Measurements from ENCODE around the gene NLK. TPM values are rescaled to one million over a fixed set of nuclear protein-coding genes. Genes with fewer than 3 reads are reported as not detected.

The NLK gene
- total RNA-seq, 1 experiment from 2014 or later, result 28.0 TPM

DNA sequence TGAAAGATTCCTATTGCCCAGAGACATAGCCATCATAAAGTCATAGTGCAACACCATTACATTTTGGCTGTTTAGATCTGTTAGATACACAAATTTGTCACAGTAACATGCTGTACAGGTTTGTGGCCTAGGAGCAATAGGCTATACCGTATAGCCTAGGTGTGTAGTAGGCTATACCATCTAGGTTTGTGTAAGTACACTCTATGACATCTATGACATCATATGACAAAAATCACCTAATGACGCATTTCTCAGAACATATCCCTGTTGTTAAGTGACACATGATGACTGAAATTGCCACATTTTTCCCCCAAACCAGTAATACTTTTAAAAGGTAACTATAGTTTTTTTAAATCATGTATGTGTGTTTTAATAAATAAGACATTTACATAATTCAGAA lies 43.3 kb downstream of the NLK start:
- ATAC-seq (no peak), DNase-seq (ENCODE audit: low read depth, low spot score) (no peak)
- in situ Hi-C loops (cut with HindIII; ENCODE audit: low pct_unique_long_range_greater_than_20kb, low sequenced_read_pairs), result no loop called here
- ChIA-PET POLR2A (no interaction called here), CTCF (interaction anchor here (0.7 kb wide), 1 partner anchor 163 kb away, joined by 4 read pairs; no protein-coding TSS in a partner anchor)
- H3K27ac ChIP-seq (ENCODE audit: low read length), result no peak overlapping the region
- H3K4me1 ChIP-seq (ENCODE audit: control insufficient read depth, insufficient read depth, low read length), result no peaks in the 10 kb centered on the region; the same call in 1 of the 2 replicates
- no peak overlapping the region for H3K4me3 ChIP-seq (ENCODE audit: low read depth in 2 of 2, low read length in 2 of 2)
- TF ChIP-seq, protein P1, sequence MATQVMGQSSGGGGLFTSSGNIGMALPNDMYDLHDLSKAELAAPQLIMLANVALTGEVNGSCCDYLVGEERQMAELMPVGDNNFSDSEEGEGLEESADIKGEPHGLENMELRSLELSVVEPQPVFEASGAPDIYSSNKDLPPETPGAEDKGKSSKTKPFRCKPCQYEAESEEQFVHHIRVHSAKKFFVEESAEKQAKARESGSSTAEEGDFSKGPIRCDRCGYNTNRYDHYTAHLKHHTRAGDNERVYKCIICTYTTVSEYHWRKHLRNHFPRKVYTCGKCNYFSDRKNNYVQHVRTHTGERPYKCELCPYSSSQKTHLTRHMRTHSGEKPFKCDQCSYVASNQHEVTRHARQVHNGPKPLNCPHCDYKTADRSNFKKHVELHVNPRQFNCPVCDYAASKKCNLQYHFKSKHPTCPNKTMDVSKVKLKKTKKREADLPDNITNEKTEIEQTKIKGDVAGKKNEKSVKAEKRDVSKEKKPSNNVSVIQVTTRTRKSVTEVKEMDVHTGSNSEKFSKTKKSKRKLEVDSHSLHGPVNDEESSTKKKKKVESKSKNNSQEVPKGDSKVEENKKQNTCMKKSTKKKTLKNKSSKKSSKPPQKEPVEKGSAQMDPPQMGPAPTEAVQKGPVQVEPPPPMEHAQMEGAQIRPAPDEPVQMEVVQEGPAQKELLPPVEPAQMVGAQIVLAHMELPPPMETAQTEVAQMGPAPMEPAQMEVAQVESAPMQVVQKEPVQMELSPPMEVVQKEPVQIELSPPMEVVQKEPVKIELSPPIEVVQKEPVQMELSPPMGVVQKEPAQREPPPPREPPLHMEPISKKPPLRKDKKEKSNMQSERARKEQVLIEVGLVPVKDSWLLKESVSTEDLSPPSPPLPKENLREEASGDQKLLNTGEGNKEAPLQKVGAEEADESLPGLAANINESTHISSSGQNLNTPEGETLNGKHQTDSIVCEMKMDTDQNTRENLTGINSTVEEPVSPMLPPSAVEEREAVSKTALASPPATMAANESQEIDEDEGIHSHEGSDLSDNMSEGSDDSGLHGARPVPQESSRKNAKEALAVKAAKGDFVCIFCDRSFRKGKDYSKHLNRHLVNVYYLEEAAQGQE (IDR thresholded peaks at IDR 0.05; ENCODE audit: insufficient read depth in 1 of 2, low read depth in 2 of 2, low read length in 1 of 2), result no peak
- TF ChIP-seq POLR2AphosphoS5 (IDR thresholded peaks at IDR 0.05; ENCODE audit: low read depth, low read length), result no peak
- TF ChIP-seq SIN3A (IDR thresholded peaks at IDR 0.05; ENCODE audit: borderline replicate concordance, insufficient read depth, low read depth, low read length), result no peak
- TF ChIP-seq, protein P2, sequence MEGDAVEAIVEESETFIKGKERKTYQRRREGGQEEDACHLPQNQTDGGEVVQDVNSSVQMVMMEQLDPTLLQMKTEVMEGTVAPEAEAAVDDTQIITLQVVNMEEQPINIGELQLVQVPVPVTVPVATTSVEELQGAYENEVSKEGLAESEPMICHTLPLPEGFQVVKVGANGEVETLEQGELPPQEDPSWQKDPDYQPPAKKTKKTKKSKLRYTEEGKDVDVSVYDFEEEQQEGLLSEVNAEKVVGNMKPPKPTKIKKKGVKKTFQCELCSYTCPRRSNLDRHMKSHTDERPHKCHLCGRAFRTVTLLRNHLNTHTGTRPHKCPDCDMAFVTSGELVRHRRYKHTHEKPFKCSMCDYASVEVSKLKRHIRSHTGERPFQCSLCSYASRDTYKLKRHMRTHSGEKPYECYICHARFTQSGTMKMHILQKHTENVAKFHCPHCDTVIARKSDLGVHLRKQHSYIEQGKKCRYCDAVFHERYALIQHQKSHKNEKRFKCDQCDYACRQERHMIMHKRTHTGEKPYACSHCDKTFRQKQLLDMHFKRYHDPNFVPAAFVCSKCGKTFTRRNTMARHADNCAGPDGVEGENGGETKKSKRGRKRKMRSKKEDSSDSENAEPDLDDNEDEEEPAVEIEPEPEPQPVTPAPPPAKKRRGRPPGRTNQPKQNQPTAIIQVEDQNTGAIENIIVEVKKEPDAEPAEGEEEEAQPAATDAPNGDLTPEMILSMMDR (IDR thresholded peaks at IDR 0.05), result no peak
- no peak for TF ChIP-seq TCF7L2 (IDR thresholded peaks at IDR 0.05; ENCODE audit: low read depth, low read length)
- no TSS peak for BruUV-seq (replicated peaks)
- H3K27me3 ChIP-seq (ENCODE audit: control insufficient read depth, insufficient read depth, low read length), result no peaks in the 10 kb centered on the region
- intact Hi-C loops (cut with micrococcal nuclease; ENCODE audit: unreplicated experiment), result no loop called here
- H3K9me3 ChIP-seq (ENCODE audit: control insufficient read depth, insufficient read depth, low read depth, low read length), result 0 out of 2 replicates have a peak, but pooled peaks cover 2% of the 10 kb centered on the region
- H3K36me3 ChIP-seq (ENCODE audit: control insufficient read depth, insufficient read depth, low read length), result no peaks in the 10 kb centered on the region

DNA sequence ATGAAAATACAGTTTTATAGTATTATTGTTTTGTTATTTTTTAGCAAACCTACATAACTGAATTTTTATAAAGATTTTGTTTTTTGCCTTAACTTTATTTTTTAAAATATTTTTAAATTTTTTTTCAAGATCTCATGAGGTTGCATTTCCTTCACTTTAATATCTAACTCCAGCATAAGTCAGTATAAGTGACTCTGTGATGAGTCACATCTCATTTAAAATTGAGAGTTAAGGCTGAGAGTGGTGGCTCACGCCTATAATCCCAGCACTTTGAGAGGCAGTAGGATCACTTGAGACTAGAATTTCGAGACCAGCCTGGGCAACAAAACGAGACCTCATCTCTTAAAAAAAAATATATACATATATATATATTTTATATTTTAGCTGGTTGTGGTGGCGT lies 44.0 kb downstream of the NLK start:
- intact Hi-C loops (cut with micrococcal nuclease; ENCODE audit: unreplicated experiment), result no loop called here
- 0 out of 2 replicates have a peak, but pooled peaks have one; percentile 68 for ATAC-seq
- ChIA-PET CTCF (interaction anchor here (0.7 kb wide), 1 partner anchor 163 kb away, joined by 4 read pairs; no protein-coding TSS in a partner anchor), POLR2A (no interaction called here)
- Histone ChIP-seq H3K27me3 (ENCODE audit: control insufficient read depth, insufficient read depth, low read length) (no peaks in the 10 kb centered on the region), H3K4me1 (ENCODE audit: control insufficient read depth, insufficient read depth, low read length) (no peaks in the 10 kb centered on the region; the same call in 1 of the 2 replicates), H3K9me3 (ENCODE audit: control insufficient read depth, insufficient read depth, low read depth, low read length) (0 out of 2 replicates have a peak, but pooled peaks cover 2% of the 10 kb centered on the region), H3K27ac (ENCODE audit: low read length) (no peak overlapping the region), H3K4me3 (ENCODE audit: low read depth in 2 of 2, low read length in 2 of 2) (no peak overlapping the region), H3K36me3 (ENCODE audit: control insufficient read depth, insufficient read depth, low read length) (no peaks in the 10 kb centered on the region)
- in situ Hi-C loops (cut with HindIII; ENCODE audit: low pct_unique_long_range_greater_than_20kb, low sequenced_read_pairs), result no loop called here
- BruUV-seq (replicated peaks), result no TSS peak
- DNase-seq (ENCODE audit: low read depth, low spot score), result no peak
- TF ChIP-seq SIN3A (IDR thresholded peaks at IDR 0.05; ENCODE audit: borderline replicate concordance, insufficient read depth, low read depth, low read length), result no peak
- TF ChIP-seq POLR2AphosphoS5 (IDR thresholded peaks at IDR 0.05; ENCODE audit: low read depth, low read length), result no peak
- TF ChIP-seq, protein P1 (IDR thresholded peaks at IDR 0.05; ENCODE audit: insufficient read depth in 1 of 2, low read depth in 2 of 2, low read length in 1 of 2), result no peak
